Endodermal cell (in vitro differentiated cells): ENCODE data around the gene DHX30. TPM values are rescaled to one million over a fixed set of nuclear protein-coding genes. Genes with fewer than 3 reads are reported as not detected.

Experiments used
- DNase-seq: peaks from one replicate; pipeline ENCODE4 v3.0.0-alpha.2; 2017
- H3K27ac ChIP-seq: 2 replicates; pipeline ENCODE4 v1.5.1; 2013; ENCODE audit warnings: mild to moderate bottlenecking, low read depth, low read length, moderate library complexity
- H3K27me3 ChIP-seq: 2 replicates; pipeline ENCODE4 v1.6.1; 2013; ENCODE audit warnings: mild to moderate bottlenecking, low read length, moderate library complexity; ENCODE audit not compliant: insufficient read depth, control insufficient read depth, poor library complexity, severe bottlenecking
- H3K36me3 ChIP-seq: 2 replicates; pipeline ENCODE4 v1.7.0; 2013; ENCODE audit warnings: mild to moderate bottlenecking, low read length, moderate library complexity; ENCODE audit not compliant: control insufficient read depth, insufficient read depth
- H3K4me1 ChIP-seq: one replicate; pipeline ENCODE4 v1.7.0; 2013; ENCODE audit warnings: low read length; ENCODE audit not compliant: control insufficient read depth, insufficient read depth
- H3K4me3 ChIP-seq: 2 replicates; pipeline ENCODE4 v1.5.1; 2013; ENCODE audit warnings: mild to moderate bottlenecking, low read length, moderate library complexity
- H3K9ac ChIP-seq: 2 replicates; pipeline ENCODE4 v1.6.1; 2013; ENCODE audit warnings: mild to moderate bottlenecking, low read length, moderate library complexity; ENCODE audit not compliant: poor library complexity, severe bottlenecking; ENCODE audit errors: extremely low read depth
- H3K9me3 ChIP-seq: 2 replicates; pipeline ENCODE4 v1.6.1; 2013; ENCODE audit warnings: mild to moderate bottlenecking, low read length, moderate library complexity; ENCODE audit not compliant: control insufficient read depth
- H3K27ac Mint-ChIP-seq: 2 replicates; pipeline ENCODE4 v1.8.0; 2020; ENCODE audit warnings: mixed read lengths
- H3K27me3 Mint-ChIP-seq: 2 replicates; pipeline ENCODE4 v1.8.0; 2021; ENCODE audit warnings: mild to moderate bottlenecking, mixed read lengths; ENCODE audit not compliant: insufficient read depth
- H3K36me3 Mint-ChIP-seq: 2 replicates; pipeline ENCODE4 v1.8.0; 2020; ENCODE audit warnings: low read depth, mixed read lengths
- H3K4me1 Mint-ChIP-seq: 2 replicates; pipeline ENCODE4 v1.8.0; 2020; ENCODE audit warnings: mixed read lengths
- H3K4me3 Mint-ChIP-seq: 2 replicates; pipeline ENCODE4 v1.8.0; 2020; ENCODE audit warnings: mild to moderate bottlenecking, moderate library complexity, mixed read lengths
- H3K9me3 Mint-ChIP-seq: 2 replicates; pipeline ENCODE4 v1.8.0; 2020; ENCODE audit warnings: mild to moderate bottlenecking, mixed read lengths
- WGBS, 2 experiments: methylation state at CpG; one replicate each; pipeline versions ENCODE4 v1.1.5 to v1.1.7; 2013; ENCODE audit warnings: missing lambda C conversion rate in 2 of 2, mixed read lengths in 1 of 2; ENCODE audit not compliant: insufficient coverage in 1 of 2, insufficient read length in 1 of 2; 5-methylcytosine and 5-hydroxymethylcytosine counted together
- total RNA-seq, 2 donors: library from RNA; stranded (reverse); fragmentation: NEBNext Ultra II Directional in 1 of 2; extraction: Animal tissue kit (Norgen Biotek cat#: 25700) in 1 of 2; gene quantifications; 2 replicates in 1 of 2; 3 replicates in 1 of 2; pipeline ENCODE4 v1.2.1, GENCODE V29; 2021
- TF ChIP-seq, protein P1 (sequence below): fragments of 200-600 bp; sonication (generic); conservative IDR thresholded peaks from 2 replicates; pipeline ENCODE4 v1.5.0; 2021; ENCODE audit warnings: antibody characterized with exemption, mild to moderate bottlenecking

DHX30 gene
- total RNA-seq, 2 donors from 2014 or later: 104 to 113 TPM

DNA sequence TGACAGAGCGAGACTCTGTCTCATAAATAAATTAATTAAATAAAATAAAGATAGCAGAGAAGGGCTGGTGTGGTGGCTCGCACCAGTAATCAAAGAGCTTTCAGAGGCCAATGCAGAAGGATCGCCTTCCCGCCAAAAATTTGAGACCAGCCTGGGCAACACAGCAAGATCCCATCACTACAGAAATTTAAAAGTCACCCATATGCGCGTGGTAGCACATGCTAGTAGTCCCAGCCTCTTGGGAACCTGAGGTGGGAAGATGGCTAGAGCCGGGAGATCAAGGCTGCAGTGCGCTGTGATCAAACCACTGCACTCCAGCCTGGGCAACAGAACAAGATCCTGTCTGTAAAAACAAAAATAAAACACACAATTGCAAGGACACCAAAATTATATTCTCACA, 30.9 kb upstream of the DHX30 start:
- no peaks in the 10 kb centered on the region for H3K27me3 Mint-ChIP-seq
- 92 to 99% methylated on average over 4 to 7 of the region's 8 CpGs for WGBS, 2 experiments
- peaks cover 50% of the 10 kb centered on the region for H3K36me3 ChIP-seq

GRCh38 chr3:47772788-47773187, 30.1 kb upstream of the DHX30 start:
- Mint-ChIP-seq H3K27ac (no peak overlapping the region), H3K9me3 (no peaks in the 10 kb centered on the region), H3K4me3 (no peak overlapping the region), H3K4me1 (no peaks in the 10 kb centered on the region), H3K27me3 (no peaks in the 10 kb centered on the region), H3K36me3 (peaks cover 42% of the 10 kb centered on the region)
- Histone ChIP-seq H3K9ac (no peak overlapping the region), H3K9me3 (no peaks in the 10 kb centered on the region), H3K36me3 (peaks cover 52% of the 10 kb centered on the region), H3K4me3 (no peak overlapping the region), H3K27me3 (no peaks in the 10 kb centered on the region), H3K27ac (no peak overlapping the region), H3K4me1 (no peaks in the 10 kb centered on the region)
- TF ChIP-seq, protein P1, sequence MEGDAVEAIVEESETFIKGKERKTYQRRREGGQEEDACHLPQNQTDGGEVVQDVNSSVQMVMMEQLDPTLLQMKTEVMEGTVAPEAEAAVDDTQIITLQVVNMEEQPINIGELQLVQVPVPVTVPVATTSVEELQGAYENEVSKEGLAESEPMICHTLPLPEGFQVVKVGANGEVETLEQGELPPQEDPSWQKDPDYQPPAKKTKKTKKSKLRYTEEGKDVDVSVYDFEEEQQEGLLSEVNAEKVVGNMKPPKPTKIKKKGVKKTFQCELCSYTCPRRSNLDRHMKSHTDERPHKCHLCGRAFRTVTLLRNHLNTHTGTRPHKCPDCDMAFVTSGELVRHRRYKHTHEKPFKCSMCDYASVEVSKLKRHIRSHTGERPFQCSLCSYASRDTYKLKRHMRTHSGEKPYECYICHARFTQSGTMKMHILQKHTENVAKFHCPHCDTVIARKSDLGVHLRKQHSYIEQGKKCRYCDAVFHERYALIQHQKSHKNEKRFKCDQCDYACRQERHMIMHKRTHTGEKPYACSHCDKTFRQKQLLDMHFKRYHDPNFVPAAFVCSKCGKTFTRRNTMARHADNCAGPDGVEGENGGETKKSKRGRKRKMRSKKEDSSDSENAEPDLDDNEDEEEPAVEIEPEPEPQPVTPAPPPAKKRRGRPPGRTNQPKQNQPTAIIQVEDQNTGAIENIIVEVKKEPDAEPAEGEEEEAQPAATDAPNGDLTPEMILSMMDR: no peak
- WGBS, 2 experiments: 93 to 95% methylated on average over 6 to 8 of the region's 8 CpGs
- DNase-seq: no peak

More for the DNA sequence above, 30.9 kb upstream of the DHX30 start:
- Histone ChIP-seq H3K9ac (no peak overlapping the region), H3K9me3 (no peaks in the 10 kb centered on the region), H3K27me3 (no peaks in the 10 kb centered on the region), H3K27ac (no peak overlapping the region), H3K4me1 (no peaks in the 10 kb centered on the region), H3K4me3 (no peak overlapping the region)
- Mint-ChIP-seq H3K27ac (no peak overlapping the region), H3K9me3 (no peaks in the 10 kb centered on the region), H3K4me1 (no peaks in the 10 kb centered on the region), H3K36me3 (peaks cover 45% of the 10 kb centered on the region), H3K4me3 (no peak overlapping the region)
- TF ChIP-seq, protein P1: no peak
- no peak for DNase-seq

GRCh38 chr3:47778746-47779145, 24.2 kb upstream of the DHX30 start:
- no peak overlapping the region for H3K27ac ChIP-seq

More at GRCh38 chr3:47778746-47779145, 24.2 kb upstream of the DHX30 start:
- Mint-ChIP-seq H3K9me3 (no peaks in the 10 kb centered on the region), H3K27me3 (no peaks in the 10 kb centered on the region), H3K36me3 (peaks cover 14% of the 10 kb centered on the region), H3K27ac (no peak overlapping the region), H3K4me3 (no peak overlapping the region), H3K4me1 (peaks cover 9% of the 10 kb centered on the region)
- Histone ChIP-seq H3K36me3 (peaks cover 8% of the 10 kb centered on the region), H3K9me3 (no peaks in the 10 kb centered on the region), H3K27me3 (no peaks in the 10 kb centered on the region), H3K4me3 (peak overlapping the region; percentile 99), H3K9ac (no peak overlapping the region), H3K4me1 (no peaks in the 10 kb centered on the region)
- 98 to 100% methylated on average over 1 to 3 of the region's 3 CpGs for WGBS, 2 experiments
- TF ChIP-seq, protein P1: no peak
- DNase-seq: no peak
